Epidermal melanocyte (primary cell): ENCODE measurements around the gene TMOD2.

Experiments
- DNase-seq: peaks from one replicate; pipeline ENCODE4 v3.0.0; 2011; ENCODE audit warnings: low spot score; ENCODE audit not compliant: insufficient read length

TMOD2 gene

DNA sequence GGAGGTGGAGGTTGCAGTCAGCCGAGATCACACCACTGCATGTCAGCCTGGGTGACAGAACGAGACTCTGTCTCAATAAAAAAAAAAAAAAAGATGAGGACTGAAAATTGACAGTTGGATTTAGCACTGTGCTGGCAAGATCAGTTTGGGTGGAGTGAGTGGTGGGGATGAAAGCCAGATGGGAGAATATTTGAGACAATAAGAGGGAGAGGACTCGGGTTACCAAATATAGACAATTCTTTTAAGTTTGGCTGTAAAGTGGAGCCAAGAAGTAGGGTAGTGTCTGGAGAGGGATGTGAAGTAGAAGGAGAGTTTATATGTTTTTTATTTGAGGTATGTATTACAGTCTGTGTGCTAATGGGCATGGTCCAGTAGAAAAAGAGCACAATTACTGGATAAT, 98.5 kb downstream of the TMOD2 start:
- no peak for DNase-seq

DNA sequence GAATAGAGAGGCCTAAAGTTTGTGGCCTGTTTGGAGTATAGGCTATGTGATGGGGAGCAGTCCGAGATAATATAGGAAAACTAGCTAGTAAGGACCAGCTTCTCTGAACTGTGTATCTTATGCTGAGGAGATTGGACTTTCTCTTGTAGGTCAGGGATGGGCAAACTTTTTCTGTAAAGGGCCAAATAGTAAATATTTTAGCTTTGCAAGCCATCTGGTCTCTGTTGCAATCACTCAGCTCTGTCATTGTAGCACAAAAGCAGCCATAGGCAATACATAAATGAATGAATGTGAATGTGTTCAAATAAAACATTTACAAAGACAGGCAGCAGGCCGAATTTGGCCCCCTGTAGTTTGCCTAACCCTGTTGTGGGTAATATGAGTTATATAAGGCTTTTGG, 102.6 kb downstream of the TMOD2 start:
- no peak for DNase-seq

DNA sequence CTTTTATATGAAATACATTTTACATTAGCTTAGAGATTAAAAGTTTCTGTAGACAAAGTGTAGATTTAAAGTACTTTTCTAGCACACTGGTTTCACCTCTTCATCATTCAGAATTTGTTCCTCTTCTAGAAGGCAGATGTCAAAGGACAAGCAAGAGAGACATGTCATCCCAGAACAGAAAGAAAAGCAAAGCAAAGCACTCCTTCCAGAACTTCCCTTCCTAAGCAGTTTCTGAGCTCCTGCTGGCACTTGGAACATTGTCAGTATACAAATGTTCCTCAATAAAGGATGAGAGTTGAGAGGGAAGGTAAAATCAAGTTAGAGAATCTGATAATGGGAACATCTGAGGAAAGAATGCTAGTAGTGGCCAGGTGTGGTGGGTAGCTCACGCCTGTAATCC, 104.2 kb downstream of the TMOD2 start:
- no peak for DNase-seq

DNA sequence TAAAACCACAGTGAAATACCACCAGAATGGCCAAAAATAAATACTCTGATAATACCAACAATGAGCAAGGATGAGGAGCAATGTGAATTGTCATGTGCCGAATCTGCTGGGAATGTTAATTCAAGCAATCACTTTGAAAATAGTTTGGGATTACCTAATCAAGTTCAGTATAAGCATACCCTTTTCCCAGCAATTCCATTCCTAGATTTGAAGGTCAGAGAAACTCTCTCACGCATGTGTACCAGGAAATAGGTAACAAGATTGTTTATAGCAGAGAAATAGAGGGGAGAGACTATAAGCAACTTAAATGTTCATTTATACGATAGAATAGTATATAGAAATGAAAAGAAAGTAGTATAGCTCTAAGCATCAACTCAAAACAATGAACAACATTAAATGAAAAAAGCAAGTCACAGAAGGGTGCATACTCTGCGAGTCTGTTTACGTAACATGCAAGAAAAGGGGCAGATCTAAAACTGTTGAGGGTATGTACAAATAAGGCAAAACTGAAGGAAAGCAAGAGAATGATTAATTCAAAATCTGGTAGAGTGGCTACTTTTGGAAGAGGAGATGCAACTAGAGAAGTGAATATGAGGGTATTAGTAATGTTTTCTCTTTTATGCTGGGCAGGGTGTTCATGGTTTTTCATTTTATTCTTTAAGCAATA, 105.5 kb downstream of the TMOD2 start:
- no peak for DNase-seq

DNA sequence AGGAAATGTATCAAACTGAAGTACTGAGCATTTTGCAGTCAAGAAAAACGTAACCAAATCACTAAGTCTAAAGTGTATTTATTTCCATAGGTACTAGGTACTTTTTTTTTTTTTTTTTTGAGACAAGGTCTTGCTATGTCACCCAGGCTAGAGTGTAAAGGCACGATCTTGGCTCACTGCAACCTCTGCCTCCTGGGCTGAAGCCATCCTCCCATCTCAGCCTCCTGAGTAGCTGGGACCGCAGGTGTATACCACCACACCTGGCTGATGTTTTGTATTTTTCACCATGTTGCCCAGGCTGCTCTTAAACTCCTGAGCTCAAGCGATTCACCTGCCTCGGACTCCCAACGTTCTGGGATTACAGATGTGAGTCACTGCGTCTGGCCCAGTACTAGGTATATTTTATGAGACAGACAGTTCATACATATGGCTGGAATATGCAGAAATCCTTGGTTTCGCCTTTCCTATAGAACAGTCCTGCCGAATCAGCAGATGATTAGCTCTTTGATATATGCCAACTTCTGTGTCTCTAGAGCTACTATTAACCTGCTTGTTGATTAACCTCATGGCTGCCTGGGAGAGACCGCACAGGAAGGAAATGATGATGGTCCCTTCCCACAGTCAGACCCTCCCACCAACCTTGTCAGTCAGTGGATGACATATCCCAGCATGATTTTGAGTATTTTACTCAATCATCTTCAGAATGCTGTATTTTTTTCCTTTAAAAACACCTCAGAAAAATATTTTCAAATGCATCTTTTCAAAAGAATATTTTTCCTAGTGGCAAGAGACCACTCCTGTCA, 110.4 kb downstream of the TMOD2 start:
- no peak for DNase-seq

DNA sequence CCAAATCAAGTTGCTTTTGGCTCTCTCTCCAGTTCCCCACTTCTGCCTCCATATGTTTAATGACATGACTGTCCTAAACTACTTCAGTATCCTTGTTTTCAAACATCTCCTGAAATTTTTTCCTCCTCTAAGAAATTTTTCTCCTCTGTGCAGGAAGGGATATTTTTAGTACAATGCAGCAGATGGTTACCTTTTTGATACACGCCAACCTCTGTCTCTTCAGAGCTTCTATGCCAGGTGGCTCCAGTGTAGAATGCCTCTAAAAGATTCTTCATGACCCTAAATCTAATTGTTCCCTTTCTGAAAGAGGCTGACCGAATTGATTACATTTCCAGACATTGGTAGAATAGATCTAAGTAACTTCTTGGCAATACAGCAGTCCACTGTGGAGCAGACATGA, 111.7 kb downstream of the TMOD2 start:
- no peak for DNase-seq

DNA sequence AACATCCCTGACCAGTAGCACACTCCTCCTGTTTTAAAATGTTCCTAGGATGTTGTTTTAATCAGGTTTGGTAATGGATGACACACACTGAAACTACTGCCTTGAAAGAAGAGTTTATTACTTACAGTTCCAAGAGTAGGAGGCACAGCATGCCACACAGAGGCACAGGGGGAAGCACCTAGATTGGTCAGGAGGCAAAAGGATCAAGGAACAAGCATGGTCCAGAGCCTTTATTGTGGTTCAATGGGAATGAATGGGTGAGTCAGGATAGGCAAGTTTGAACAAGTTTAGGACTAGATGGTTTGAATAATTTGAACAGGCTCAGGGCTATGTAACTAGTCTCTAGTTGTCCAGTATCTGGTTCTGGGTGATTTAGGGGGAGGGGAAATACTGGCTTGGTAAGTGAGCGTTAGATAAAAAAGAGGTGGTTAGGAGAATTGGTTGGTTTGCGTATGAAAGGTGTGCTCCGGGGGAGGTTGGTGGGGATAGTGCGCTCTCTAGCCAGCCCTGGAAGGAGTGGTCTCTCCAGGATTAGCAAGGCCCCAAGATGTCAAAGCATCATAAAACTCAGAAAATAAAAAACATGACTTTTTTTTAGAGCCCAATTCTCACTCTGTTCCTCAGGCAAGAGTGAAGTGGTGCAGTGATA, 113.1 kb downstream of the TMOD2 start:
- DNase-seq: no peak

DNA sequence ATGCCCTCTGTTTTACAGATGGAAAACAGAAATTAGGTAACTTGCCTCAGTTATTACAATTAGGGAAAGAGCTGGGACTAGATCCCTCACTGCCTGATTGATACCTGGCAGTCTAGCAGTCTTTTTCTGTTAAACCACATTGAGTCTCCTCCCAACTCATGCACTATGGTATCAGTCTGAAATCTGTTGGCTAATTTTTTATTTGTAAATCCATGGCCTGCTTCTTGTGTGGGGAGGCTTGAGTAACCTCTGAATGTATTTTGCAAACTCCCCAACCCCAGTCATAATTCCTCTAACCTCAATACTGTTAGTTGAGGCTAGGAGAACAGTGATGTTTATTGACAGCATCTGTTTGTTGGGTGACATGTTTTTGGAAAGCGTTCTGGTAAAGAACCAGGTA, 113.9 kb downstream of the TMOD2 start:
- no peak for DNase-seq
